ENCODE results near the gene ELMO1. TPM values are rescaled to one million over a fixed set of nuclear protein-coding genes. Genes with fewer than 3 reads are reported as not detected.

Gene ELMO1
- total RNA-seq, 6 donors from 2014 or later, result 51.4 to 204 (median 73.7) TPM

GRCh38 chr7:36827726-36828703, 620.6 kb downstream of the ELMO1 start:
- Histone ChIP-seq H3K27ac (no peak overlapping the region), H3K9me3 (no peaks in the 10 kb centered on the region), H3K27me3 (no peaks in the 10 kb centered on the region), H3K4me1 (no peaks in the 10 kb centered on the region), H3K36me3 (no peaks in the 10 kb centered on the region), H3K4me3 (no peak overlapping the region)
- DNase-seq (no peak), ATAC-seq (ENCODE audit: low FRiP score in 2 of 2) (no peak)
- TF ChIP-seq POLR2A (IDR thresholded peaks at IDR 0.05), result no peak
- no peak for TF ChIP-seq CTCF (IDR thresholded peaks at IDR 0.05)
- TF ChIP-seq EP300 (IDR thresholded peaks at IDR 0.05), result no peak
- TF ChIP-seq POLR2AphosphoS5 (IDR thresholded peaks at IDR 0.05), result no peak
- WGBS, 2 donors, result 83% methylated on average over 8 of the region's 8 CpGs

GRCh38 chr7:36825501-36825900, 623.2 kb downstream of the ELMO1 start:
- TF ChIP-seq CTCF (IDR thresholded peaks at IDR 0.05), result no peak
- no peak for TF ChIP-seq POLR2AphosphoS5 (IDR thresholded peaks at IDR 0.05)
- no peak for TF ChIP-seq EP300 (IDR thresholded peaks at IDR 0.05)
- TF ChIP-seq POLR2A (IDR thresholded peaks at IDR 0.05), result no peak
- Histone ChIP-seq H3K4me1 (no peaks in the 10 kb centered on the region), H3K27me3 (no peaks in the 10 kb centered on the region), H3K36me3 (no peaks in the 10 kb centered on the region), H3K9me3 (no peaks in the 10 kb centered on the region), H3K27ac (no peak overlapping the region), H3K4me3 (no peak overlapping the region)
- 83 to 90% methylated on average over 4 of the region's 4 CpGs for WGBS, 2 donors
- DNase-seq (no peak), ATAC-seq (ENCODE audit: low FRiP score in 2 of 2) (no peak)

DNA sequence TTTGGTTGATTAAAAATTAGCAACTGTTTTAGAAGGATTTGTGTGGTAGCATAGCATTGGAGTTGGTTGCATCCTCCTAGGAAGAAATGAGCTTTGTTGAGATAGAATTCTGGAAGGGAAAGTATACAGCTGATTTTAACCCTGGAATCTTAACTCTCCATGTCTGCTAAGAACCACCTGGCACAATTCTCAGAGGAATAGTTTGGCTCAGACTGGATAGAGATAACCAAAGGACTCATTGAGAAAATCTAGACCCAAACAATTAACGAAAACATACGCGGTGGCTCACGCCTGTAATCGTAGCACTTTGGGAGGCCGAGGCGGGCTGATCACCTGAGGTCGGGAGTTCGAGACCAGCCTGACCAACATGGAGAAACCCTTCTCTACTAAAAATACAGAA, 625.3 kb downstream of the ELMO1 start:
- DNase-seq, result peak in 1 of 2 donors; percentile 7
- H3K27ac ChIP-seq, result no peak overlapping the region
- ATAC-seq (ENCODE audit: low FRiP score in 2 of 2), result no peak
- no peak overlapping the region for H3K4me3 ChIP-seq
- H3K36me3 ChIP-seq, result no peaks in the 10 kb centered on the region
- H3K4me1 ChIP-seq, result no peaks in the 10 kb centered on the region
- H3K27me3 ChIP-seq, result no peaks in the 10 kb centered on the region
- 97 to 98% methylated on average over 9 of the region's 9 CpGs for WGBS, 2 donors
- TF ChIP-seq EP300 (IDR thresholded peaks at IDR 0.05), result no peak
- TF ChIP-seq POLR2AphosphoS5 (IDR thresholded peaks at IDR 0.05), result no peak
- TF ChIP-seq CTCF (IDR thresholded peaks at IDR 0.05), result no peak
- TF ChIP-seq POLR2A (IDR thresholded peaks at IDR 0.05), result no peak
- H3K9me3 ChIP-seq, result no peaks in the 10 kb centered on the region

DNA sequence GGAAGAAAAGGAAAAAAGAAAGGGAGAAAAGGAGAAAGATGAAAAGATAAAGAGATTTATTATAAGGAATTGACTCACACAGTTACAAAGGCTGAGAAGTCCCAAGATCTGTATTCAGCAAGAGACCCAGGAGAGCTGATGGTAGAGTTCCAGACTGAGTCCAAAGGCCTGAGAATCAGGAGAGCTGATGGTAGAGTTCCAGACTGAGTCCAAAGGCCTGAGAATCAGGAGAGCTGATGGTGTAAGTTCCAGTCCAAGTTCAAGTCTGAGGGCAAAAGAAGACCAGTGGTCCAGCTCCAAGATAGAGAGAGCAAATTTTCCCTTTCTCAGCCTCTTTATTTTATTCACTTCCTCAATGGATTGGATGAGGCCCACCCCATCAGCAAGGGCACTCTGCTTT, 627.0 kb downstream of the ELMO1 start:
- Histone ChIP-seq H3K36me3 (no peaks in the 10 kb centered on the region), H3K27me3 (no peaks in the 10 kb centered on the region), H3K4me3 (no peak overlapping the region), H3K4me1 (no peaks in the 10 kb centered on the region), H3K27ac (no peak overlapping the region), H3K9me3 (no peaks in the 10 kb centered on the region)
- ATAC-seq (ENCODE audit: low FRiP score in 2 of 2), result no peak
- TF ChIP-seq POLR2A (IDR thresholded peaks at IDR 0.05) (no peak), CTCF (IDR thresholded peaks at IDR 0.05) (no peak), POLR2AphosphoS5 (IDR thresholded peaks at IDR 0.05) (no peak), EP300 (IDR thresholded peaks at IDR 0.05) (no peak)
- DNase-seq, result no peak
